ENCODE results near the gene GALNT10. TPM values are rescaled to one million over a fixed set of nuclear protein-coding genes. Genes with fewer than 3 reads are reported as not detected.

GALNT10 gene
- total and polyA plus RNA-seq, 2 of the 4 experiments (the other 2 are of a cell fraction) = 46.2 to 67.0 TPM

GRCh38 chr5:154191467-154192261 is 1.1 kb downstream of the GALNT10 start:
- Histone ChIP-seq H2AK9ac (replicated peaks; ENCODE audit: low read depth, low read length, poor library complexity) (no peak overlapping the region), H3K18ac (ENCODE audit: low read depth, low read length) (no peak overlapping the region), H3K36me3 (ENCODE audit: control insufficient read depth, insufficient read depth, low read length) (no peaks in the 10 kb centered on the region), H3K27me3 (ENCODE audit: control insufficient read depth, insufficient read depth, low read length) (no peaks in the 10 kb centered on the region), H3K27ac (ENCODE audit: insufficient read depth, low read length) (no peak overlapping the region), H2AFZ (replicated peaks; ENCODE audit: low read length, poor library complexity) (no peak overlapping the region), H4K91ac (ENCODE audit: insufficient read depth, low read depth, low read length) (peak overlapping the region; percentile 11; the same call in 1 of the 2 replicates), H3K9me3 (ENCODE audit: control insufficient read depth, insufficient read depth, low read length) (no peaks in the 10 kb centered on the region), H3K56ac (ENCODE audit: extremely low read depth, insufficient read depth, low read length) (peak overlapping the region; percentile 34; the same call in 1 of the 2 replicates), H3K9me1 (ENCODE audit: insufficient read depth, low read length) (peaks cover 7% of the 10 kb centered on the region), H3K4me1 (ENCODE audit: control insufficient read depth, insufficient read depth, low read length) (peaks cover 15% of the 10 kb centered on the region), H2AK5ac (ENCODE audit: low read depth, low read length) (no peak overlapping the region; the same call in 1 of the 2 replicates), H3K23ac (ENCODE audit: low read depth, low read length) (peak overlapping the region; percentile 65), H4K20me1 (ENCODE audit: insufficient read depth, low read length) (peaks cover 17% of the 10 kb centered on the region; the same call in 1 of the 2 replicates), H2BK5ac (ENCODE audit: low read depth, low read length, poor library complexity, severe bottlenecking) (peak overlapping the region; percentile 11), H3K9ac (ENCODE audit: low read depth, low read length) (peak overlapping the region; percentile 51; the same call in 1 of the 2 replicates), H3K4me3 (ENCODE audit: insufficient read depth, low read depth, low read length) (peak overlapping the region; percentile 80), H2BK120ac (ENCODE audit: low read depth, low read length) (0 out of 2 replicates have a peak overlapping the region, but pooled peaks have one; percentile 5), H2BK20ac (ENCODE audit: low read depth, low read length) (no peak overlapping the region), H3K4me2 (ENCODE audit: low read depth, low read length) (peak overlapping the region; percentile 82), H4K8ac (ENCODE audit: low read depth in 2 of 2, low read length in 2 of 2) (no peak overlapping the region; a peak in 1 of 4 replicates), H2BK15ac (ENCODE audit: low read depth, low read length) (no peak overlapping the region; the same call in 2 of the 3 replicates), H3K79me1 (ENCODE audit: low read depth in 1 of 2, low read length in 2 of 2) (peaks cover 23 to 55% of the 10 kb centered on the region in 2 experiments), H3K4ac (ENCODE audit: low read depth, low read length) (peak overlapping the region; percentile 1), H4K5ac (ENCODE audit: low read depth, low read length) (no peak overlapping the region), H3K14ac (replicated peaks; ENCODE audit: low read depth, low read length) (peak overlapping the region; percentile 69)
- DNase-seq = peak; percentile 59
- TF ChIP-seq CTCF (conservative IDR thresholded peaks at IDR 0.05; ENCODE audit: low read depth, low read length) = 0 out of 2 replicates have a peak, but pooled peaks have one; percentile 13
- no peak for TF ChIP-seq USF2 (IDR thresholded peaks at IDR 0.05; ENCODE audit: low read depth, low read length)
- no peak for TF ChIP-seq MAFK (IDR thresholded peaks at IDR 0.05; ENCODE audit: low read depth, low read length)
- no peak for TF ChIP-seq RFX5 (IDR thresholded peaks at IDR 0.05; ENCODE audit: low read depth, low read length)
- TF ChIP-seq SMC3 (IDR thresholded peaks at IDR 0.05; ENCODE audit: low read depth, low read length) = no peak
- no peak for TF ChIP-seq FOS (IDR thresholded peaks at IDR 0.05; ENCODE audit: low read depth, low read length)
- 0 out of 2 replicates have a peak, but pooled peaks have one; percentile 11 for TF ChIP-seq MAZ (IDR thresholded peaks at IDR 0.05; ENCODE audit: borderline replicate concordance, low read depth, low read length)
- TF ChIP-seq MXI1 (IDR thresholded peaks at IDR 0.05; ENCODE audit: borderline replicate concordance, low read depth, low read length) = no peak
- WGBS, 2 experiments (ENCODE audit: extremely low coverage in 2 of 2, insufficient read length in 1 of 2) = no CpG with 5 or more reads among the region's 10 CpGs
- ChIA-PET POLR2A (ENCODE audit: unreplicated experiment) (no interaction called here), CTCF (interaction anchor here (1.2 to 3.3 kb wide), 2 partner anchors 45 to 214 kb away, joined by 3 to 15 read pairs (median 7); no protein-coding TSS in a partner anchor)
- dilution Hi-C loops (cut with HindIII; ENCODE audit: low sequenced_read_pairs, unreplicated experiment) = no loop called here
- peak; percentile 19 for ATAC-seq (ENCODE audit: low read depth)
- no TSS peak for BruUV-seq (replicated peaks)
- in situ Hi-C loops (cut with MboI; ENCODE audit: low sequenced_read_pairs) = no loop called here
- intact Hi-C loops (cut with micrococcal nuclease) = loop anchor here (5.0 kb wide), 1 partner anchor 666 kb away; the partner anchor contains the start of gene CNOT8

Measured in IMR-90 (cell line).